Bronchial epithelial cell (primary cell): Measurements from ENCODE around the gene RAP1GAP2. TPM values are rescaled to one million over a fixed set of nuclear protein-coding genes. Genes with fewer than 3 reads are reported as not detected.
"Not testable (repeated sequence)": the region's sequence is repeated elsewhere in the genome, so short reads cannot be mapped to it uniquely, and the experiment has no call there.

Experiments used
- DNase-seq: peaks from one replicate; pipeline ENCODE4 v3.0.0-alpha.2; 2010; ENCODE audit warnings: low read depth
- FAIRE-seq: peaks from 2 replicates; lab custom pipeline; 2011; peaks lifted over from hg19 to GRCh38; lab: Jason Lieb, UNC
- H3K27me3 ChIP-seq: 2 replicates; pipeline ENCODE4 v1.5.1; 2011; ENCODE audit warnings: low read length; ENCODE audit not compliant: control insufficient read depth, insufficient read depth
- H3K36me3 ChIP-seq: 2 replicates; pipeline ENCODE4 v1.5.1; 2011; ENCODE audit warnings: low read length; ENCODE audit not compliant: control insufficient read depth, insufficient read depth
- H3K4me3 ChIP-seq: 2 replicates; pipeline ENCODE4 v1.5.1; 2011; ENCODE audit warnings: mild to moderate bottlenecking, low read depth, low read length, control low read depth
- total RNA-seq: library from RNA; depleted of rRNA; stranded (reverse); fragments of >200 nt; gene quantifications from 2 replicates; pipeline ENCODE4 v1.2.1, GENCODE V29; 2014
- TF ChIP-seq, protein P1 (sequence below): IDR thresholded peaks from 2 replicates; pipeline ENCODE4 v1.5.1; 2011; ENCODE audit warnings: mild to moderate bottlenecking, moderate library complexity, low read length, control low read depth, inconsistent platforms; ENCODE audit not compliant: insufficient read depth, severe bottlenecking

Gene RAP1GAP2
- total RNA-seq, 1 donor from 2014 or later, result 15.0 TPM

DNA sequence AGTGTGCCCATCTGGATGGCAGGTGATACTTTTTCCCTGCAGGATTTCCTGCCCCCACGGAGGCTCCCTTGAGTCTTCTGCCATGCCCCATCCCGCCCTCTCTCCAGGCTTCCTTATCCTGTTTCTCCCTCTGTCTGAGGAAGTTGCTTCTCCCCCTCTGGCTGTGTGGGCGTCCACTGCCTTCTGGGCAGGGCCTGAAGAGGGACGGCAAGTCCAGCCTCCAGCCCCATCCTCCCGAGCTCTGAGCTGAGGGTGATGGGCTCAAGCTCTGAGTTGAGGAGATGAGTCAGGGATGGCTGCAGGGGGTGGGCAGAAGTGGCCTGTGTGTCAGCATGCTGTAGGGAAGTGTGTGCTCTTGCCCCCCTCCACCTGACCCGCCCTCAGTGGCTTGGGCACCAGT lies 14.2 kb upstream of the RAP1GAP2 start:
- FAIRE-seq (no peak), DNase-seq (peak; percentile 7)
- Histone ChIP-seq H3K27me3 (peaks cover 7% of the 10 kb centered on the region), H3K36me3 (no peaks in the 10 kb centered on the region), H3K4me3 (no peak overlapping the region)
- TF ChIP-seq, protein P1, sequence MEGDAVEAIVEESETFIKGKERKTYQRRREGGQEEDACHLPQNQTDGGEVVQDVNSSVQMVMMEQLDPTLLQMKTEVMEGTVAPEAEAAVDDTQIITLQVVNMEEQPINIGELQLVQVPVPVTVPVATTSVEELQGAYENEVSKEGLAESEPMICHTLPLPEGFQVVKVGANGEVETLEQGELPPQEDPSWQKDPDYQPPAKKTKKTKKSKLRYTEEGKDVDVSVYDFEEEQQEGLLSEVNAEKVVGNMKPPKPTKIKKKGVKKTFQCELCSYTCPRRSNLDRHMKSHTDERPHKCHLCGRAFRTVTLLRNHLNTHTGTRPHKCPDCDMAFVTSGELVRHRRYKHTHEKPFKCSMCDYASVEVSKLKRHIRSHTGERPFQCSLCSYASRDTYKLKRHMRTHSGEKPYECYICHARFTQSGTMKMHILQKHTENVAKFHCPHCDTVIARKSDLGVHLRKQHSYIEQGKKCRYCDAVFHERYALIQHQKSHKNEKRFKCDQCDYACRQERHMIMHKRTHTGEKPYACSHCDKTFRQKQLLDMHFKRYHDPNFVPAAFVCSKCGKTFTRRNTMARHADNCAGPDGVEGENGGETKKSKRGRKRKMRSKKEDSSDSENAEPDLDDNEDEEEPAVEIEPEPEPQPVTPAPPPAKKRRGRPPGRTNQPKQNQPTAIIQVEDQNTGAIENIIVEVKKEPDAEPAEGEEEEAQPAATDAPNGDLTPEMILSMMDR, result no peak

DNA sequence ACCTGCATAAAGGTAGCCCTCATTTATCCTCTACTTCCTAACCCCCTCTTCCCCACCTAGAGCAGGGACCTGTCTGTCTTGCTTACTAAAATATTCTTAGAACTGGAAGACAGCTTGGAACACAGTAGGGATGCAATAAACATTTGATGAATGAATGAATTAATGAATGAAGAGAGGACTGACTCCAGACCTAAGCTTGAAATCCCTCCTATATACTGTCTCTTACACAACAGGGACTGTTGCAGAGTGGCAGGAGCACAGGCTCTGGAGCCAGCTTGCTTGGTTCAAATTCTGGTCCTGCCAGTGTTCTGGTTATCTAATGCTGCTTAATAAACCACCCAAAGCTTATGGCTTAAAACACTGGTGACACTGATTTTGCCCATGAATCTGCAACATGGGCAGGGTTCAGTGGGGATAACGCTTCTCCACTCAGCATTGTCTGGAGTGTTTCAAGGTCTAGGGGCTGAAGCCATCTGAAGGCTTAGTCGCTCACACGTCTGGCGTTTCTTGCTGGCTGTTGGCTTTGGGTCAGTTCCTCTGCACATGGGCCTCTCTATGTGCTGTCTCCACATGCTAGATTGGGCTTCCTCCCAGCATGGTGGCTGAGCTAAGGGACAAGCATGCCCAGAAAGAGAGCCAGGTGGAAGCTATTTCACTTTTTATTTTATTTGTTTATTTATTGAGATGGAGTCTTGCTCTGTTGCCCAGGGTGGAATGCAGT lies 12.8 kb upstream of the RAP1GAP2 start:
- H3K27me3 ChIP-seq, result peaks cover 2% of the 10 kb centered on the region
- DNase-seq, result no peak
- TF ChIP-seq, protein P1, result no peak
- no peak overlapping the region for H3K4me3 ChIP-seq
- FAIRE-seq, result no peak
- H3K36me3 ChIP-seq, result no peaks in the 10 kb centered on the region

GRCh38 chr17:2784864-2785263 lies 11.4 kb upstream of the RAP1GAP2 start:
- DNase-seq (no peak), FAIRE-seq (no peak)
- TF ChIP-seq, protein P1, result no peak
- no peaks in the 10 kb centered on the region for H3K36me3 ChIP-seq
- H3K27me3 ChIP-seq, result no peaks in the 10 kb centered on the region
- no peak overlapping the region for H3K4me3 ChIP-seq

DNA sequence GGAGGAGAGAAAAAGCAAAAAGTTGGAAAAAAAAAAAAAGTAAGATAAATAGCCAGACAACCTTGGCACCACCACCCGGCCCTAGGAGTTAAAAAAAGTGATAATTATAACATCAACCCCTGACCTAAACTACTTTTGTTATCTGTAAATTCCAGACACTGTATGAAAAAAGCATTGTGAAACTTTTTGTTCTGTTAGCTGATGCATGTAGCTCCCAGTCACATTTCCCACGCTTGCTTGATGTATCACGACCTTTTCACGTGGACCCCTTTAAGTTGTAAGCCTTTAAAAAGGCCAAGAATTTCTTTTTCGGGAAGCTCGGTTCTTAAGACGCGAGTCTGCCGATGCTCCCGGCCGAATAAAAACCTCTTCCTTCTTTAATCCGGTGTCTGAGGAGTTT lies 10.9 kb upstream of the RAP1GAP2 start:
- not testable (repeated sequence) for H3K36me3 ChIP-seq, H3K27me3 ChIP-seq, FAIRE-seq, H3K4me3 ChIP-seq, DNase-seq

GRCh38 chr17:2786176-2786881 lies 9.9 kb upstream of the RAP1GAP2 start:
- H3K27me3 ChIP-seq, result peaks cover 2% of the 10 kb centered on the region
- DNase-seq (peak; percentile 76), FAIRE-seq (no peak)
- H3K36me3 ChIP-seq, result no peaks in the 10 kb centered on the region
- no peak overlapping the region for H3K4me3 ChIP-seq
- TF ChIP-seq, protein P1, result peak; percentile 89

DNA sequence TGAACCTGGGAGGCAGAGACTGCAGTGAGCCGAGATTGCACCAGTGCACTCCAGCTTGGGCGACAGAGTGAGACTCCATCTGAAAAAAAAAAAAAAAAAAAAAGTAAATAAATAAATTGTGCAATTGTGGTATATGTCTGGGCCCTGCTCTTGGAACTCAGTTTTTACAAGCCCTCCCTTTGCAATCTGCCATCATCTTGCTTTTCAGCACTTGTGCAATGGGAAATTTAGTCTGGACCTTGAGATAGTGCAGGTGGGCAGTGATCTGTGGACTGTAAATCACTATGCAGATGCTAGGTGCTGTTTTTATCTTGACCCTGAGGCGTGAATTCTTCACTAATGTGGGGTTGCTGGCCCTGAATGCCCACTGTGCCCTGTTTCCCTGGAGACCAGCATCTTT lies 6.5 kb upstream of the RAP1GAP2 start:
- FAIRE-seq (no peak), DNase-seq (no peak)
- Histone ChIP-seq H3K27me3 (peaks cover 4% of the 10 kb centered on the region), H3K4me3 (no peak overlapping the region), H3K36me3 (no peaks in the 10 kb centered on the region)
- TF ChIP-seq, protein P1, result no peak
